Head of caudate nucleus (tissue), 42 donors: ENCODE data around the gene PLCB2.
A peak's percentile ranks its signal among the peaks of the same experiment; 100 is the strongest.

Source experiments
- DNase-seq, 42 donors: peaks; one replicate each; pipeline versions ENCODE4 v3.0.0 to v3.0.0-alpha.2; 2020 to 2021; ENCODE audit warnings: mixed read lengths in 7 of 42
- intact Hi-C: fragments of 100-400 bp; cut with DNase I; formaldehyde crosslinking; loops from one replicate; pipeline ENCODE4 v1.15.0; 2022

PLCB2 gene, protein sequence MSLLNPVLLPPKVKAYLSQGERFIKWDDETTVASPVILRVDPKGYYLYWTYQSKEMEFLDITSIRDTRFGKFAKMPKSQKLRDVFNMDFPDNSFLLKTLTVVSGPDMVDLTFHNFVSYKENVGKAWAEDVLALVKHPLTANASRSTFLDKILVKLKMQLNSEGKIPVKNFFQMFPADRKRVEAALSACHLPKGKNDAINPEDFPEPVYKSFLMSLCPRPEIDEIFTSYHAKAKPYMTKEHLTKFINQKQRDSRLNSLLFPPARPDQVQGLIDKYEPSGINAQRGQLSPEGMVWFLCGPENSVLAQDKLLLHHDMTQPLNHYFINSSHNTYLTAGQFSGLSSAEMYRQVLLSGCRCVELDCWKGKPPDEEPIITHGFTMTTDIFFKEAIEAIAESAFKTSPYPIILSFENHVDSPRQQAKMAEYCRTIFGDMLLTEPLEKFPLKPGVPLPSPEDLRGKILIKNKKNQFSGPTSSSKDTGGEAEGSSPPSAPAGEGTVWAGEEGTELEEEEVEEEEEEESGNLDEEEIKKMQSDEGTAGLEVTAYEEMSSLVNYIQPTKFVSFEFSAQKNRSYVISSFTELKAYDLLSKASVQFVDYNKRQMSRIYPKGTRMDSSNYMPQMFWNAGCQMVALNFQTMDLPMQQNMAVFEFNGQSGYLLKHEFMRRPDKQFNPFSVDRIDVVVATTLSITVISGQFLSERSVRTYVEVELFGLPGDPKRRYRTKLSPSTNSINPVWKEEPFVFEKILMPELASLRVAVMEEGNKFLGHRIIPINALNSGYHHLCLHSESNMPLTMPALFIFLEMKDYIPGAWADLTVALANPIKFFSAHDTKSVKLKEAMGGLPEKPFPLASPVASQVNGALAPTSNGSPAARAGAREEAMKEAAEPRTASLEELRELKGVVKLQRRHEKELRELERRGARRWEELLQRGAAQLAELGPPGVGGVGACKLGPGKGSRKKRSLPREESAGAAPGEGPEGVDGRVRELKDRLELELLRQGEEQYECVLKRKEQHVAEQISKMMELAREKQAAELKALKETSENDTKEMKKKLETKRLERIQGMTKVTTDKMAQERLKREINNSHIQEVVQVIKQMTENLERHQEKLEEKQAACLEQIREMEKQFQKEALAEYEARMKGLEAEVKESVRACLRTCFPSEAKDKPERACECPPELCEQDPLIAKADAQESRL

DNA sequence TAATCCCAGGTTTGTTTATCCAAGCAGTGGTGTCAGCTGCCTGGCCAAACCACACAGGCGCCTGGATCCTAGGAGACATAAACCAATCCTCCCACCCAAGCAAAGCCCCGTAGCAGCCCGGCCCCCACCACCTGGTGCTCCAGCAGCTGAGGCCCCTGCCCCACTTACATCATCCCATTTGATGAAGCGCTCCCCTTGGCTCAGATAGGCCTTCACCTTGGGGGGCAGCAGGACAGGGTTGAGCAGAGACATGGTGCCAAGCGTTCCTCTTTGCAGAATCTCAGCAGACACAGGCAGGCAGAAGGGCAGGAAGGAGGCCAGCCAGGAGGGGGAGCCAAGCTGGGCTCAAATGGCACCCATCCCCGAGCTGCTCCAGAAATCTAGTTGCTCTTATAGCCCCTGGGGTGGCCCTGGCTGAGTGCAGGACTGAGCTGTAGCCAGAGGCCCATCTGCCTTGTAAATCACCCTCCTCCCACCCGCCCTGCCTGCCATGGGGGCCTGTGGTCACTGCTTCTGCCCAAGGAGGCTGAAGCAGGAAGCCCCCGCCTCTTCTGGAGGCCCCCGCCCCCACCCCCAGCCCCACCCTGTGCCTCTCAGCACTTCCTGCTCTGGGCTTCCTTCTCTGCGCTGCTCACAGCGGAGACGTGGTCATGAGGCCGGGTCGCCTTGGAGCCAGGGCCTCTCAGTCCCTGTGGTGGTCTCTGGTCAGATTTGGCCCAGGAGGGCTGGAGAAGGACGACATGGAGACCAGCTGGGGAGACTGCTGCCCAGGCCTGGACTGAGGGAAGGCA is at the start of gene PLCB2:
Gene PLCB2 (minus strand): TSS at position 515 of the 791 bp plus-strand sequence. CDS start 263 bp downstream, at position 252.
- intact Hi-C loops: no loop called here
- DNase-seq: peak in 14 of 42 donors; percentile 11 to 64 (median 40)

DNA sequence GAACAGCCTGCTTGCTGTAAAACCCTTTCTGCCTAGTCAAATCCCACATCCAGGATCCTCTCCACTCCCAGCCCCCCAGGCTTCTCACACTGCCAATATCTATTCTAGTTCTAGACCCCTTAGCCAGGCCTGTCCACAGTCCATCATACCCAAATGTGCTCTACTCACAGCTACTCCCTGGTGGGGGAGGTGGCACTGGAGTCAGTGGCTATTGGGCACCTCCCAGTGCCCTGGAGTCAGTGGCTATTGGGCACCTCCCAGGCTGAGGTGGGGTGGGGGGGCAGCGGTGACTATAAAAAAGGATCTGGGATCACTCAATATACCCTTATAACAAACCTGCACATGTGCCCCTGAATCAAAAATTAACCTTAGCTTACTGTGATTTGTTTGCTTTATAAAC is 49.5 kb upstream of the PLCB2 start:
- DNase-seq: no peak
- intact Hi-C loops: no loop called here

DNA sequence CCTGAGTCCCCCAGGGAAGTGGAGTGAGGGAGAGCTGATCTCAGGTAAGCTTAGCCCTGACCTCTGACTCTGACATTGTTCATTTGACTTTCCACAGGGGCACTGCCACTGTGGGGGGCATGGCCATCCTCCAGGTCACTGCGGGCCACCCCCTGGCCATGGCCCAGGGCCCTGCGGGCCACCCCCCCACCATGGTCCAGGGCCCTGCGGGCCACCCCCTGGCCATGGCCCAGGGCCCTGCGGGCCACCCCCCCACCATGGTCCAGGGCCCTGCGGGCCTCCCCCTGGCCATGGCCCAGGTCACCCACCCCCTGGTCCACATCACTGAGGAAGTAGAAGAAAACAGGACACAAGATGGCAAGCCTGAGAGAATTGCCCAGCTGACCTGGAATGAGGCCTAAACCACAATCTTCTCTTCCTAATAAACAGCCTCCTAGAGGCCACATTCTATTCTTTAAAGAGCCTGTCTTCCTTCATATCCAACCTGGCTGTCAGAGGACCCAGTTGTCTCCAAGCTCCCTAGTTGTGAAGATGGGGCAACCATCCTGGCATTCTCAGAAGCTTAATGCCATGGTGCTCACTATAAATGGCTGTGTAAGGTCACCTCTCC is 48.3 kb upstream of the PLCB2 start:
- intact Hi-C loops: no loop called here

DNA sequence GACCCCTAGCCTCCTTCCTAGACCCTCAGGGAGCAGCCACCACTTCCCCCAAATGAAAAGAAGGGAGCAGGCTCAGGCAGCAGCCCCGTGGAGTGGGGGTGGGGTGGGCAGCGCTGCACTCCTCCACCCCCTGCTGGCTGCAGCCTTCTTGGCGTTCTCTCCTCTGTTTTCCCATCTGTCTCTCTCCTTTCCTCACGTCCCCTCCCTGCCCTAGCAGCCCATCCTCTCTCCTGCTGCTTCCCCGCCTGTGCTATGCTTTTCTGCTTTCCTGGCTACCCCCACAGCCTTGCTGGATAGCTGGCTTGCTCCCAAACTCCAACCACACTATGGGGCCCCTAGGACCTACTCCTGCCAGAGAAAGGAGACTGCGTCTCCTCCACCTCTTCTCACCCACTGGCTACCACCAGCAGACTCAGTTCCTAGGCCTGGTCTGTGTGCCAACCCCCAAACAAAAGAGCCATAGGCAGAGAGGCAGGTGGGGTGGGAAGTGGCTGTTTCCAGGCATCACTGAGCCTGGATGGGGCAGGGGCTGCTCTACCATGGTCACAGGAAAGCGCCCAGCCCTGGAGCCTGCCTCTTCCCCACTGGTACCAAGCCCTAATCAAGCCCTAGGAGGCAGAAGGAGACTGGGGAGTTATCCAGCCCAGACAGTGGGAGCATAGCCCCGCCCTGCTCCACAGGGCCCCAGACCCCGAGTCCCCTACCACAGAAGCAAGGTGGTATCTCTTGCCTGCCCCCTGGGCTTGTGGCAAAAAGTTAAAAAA is 46.9 kb upstream of the PLCB2 start:
- DNase-seq: peak in 21 of 42 donors; percentile 22 to 61 (median 43)
- intact Hi-C loops: no loop called here

More for the DNA sequence above, 48.3 kb upstream of the PLCB2 start:
- no peak for DNase-seq

DNA sequence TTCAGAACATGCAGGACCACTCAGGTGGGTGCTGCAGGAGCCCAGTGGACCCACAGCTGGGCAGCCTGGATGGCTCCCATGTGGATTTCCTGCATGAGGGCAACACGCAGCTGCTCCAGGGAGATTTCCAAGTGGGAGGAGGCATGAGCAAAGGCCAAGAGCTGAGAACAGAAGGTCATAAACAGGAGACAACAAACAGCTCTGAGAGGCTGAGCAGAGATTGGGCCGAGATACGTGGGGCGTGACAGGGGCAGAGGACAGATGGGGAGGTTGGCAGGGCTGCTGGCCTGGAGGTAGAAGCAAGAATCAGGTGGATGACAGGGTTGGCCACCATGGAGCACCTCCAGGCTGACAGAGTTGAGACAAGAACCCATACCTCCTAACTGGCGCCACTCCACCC is 46.0 kb upstream of the PLCB2 start:
- intact Hi-C loops: no loop called here
- no peak for DNase-seq

DNA sequence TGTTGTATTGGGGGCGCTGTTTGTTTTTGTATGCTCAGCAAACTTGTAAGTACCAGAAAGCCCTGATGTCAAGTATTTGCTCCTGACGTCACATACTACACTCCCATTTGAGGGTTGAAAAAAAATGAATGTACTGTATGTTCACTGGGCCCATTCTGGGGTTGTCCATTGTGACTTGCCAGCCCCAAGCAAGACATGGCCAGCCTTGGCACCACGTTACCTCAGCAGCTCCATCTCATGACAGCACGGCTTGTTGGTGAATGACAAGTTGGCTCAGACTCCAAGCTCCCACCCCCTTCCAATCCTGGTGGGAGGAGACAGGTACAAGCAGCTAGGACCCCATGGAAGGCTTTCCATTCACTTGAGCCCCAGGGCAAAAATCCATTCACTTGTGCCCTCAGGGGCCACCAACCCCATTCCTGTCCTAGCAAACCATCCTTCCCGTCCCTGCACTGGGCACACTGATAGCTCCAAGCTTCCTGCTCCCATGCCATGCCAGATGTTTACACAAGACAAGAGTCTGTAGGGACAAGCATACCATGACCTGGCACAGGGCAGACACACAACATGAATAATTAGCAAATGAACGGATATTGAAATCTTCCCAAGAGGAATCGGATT is 44.7 kb upstream of the PLCB2 start:
- intact Hi-C loops: no loop called here
- DNase-seq: no peak

DNA sequence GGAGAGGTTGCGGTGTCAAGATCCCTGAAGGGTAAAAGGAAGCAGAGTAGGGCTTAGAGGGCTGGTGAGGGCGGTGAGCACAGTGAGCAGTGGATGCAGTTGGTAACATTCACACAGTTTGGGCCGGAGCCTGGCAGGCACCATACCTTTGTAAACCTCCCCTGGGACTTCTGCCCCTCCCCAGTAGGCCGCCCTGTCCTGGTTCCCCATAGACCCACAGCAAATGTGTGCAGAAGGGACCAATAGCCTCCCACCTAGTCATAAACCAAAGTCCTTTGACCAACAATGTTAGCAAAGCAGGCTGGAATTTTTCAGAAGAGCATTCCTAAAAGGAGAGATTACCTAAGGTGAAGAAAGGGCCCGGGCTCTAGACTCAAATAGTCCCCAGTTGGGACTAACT is 41.4 kb upstream of the PLCB2 start:
- no peak for DNase-seq
- intact Hi-C loops: no loop called here

DNA sequence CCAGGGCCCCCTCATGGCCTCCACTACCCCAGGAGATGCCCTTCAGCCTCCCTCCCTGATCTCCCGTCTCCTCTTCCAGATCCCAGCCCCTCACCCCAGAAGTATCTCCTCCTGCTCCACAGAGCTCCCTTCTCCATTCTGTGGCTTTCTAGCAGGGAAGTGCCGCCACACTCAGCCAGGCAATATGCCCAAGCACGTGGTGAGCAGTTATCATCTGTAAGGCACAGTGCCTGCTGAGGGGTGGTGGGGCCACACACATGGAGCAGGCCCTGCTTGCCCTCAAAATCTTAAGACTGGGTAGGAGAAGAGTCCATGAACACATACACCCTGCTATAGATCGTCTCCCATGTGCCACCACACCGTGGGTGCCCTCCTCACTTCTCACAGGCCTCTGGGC is 40.7 kb upstream of the PLCB2 start:
- intact Hi-C loops: no loop called here
- DNase-seq: no peak

DNA sequence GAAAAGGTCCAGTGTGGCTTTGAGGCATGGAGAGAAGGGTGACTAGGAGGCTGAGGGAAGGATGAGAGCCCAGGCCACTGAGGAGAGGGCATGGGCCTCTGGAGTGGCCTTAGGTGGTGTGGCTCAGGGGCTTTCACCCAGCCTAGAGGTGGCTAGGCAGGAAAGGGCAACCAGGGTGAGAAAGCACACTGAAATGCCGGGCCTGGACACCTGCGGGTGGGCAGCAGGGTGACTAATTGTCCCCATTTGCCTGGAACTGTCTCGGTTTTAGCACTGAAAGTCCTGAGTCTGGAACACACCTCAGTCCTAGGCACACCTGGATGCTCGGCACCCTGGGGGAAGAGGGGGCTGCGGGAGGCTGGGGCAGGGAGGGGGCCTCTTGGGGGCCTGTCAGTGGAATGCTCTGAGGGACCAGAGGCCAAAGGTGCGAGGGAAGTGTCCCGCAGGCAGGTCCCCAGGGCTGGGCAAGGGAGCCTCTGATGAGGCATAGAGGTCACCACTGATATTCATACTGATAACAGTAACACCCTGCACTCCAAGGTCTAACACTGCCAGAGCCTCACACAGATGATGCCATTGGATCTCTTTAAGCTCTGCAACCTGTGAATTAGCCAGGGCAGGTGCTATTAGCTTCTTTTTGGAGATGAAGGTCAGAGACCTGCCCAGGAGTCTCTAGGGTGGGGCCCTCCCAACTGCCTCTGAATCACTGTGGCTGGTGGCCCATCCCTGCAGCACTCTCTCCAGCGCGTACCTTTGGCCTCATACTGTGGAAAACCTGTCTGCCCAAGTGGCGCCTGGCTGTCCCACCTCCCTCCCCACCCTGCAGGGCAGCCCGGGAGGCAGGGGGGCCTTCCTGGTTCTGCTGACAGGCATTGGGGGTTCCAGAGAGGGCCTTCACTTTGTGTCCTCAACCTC is 40.1 kb upstream of the PLCB2 start:
- intact Hi-C loops: no loop called here
- DNase-seq: no peak

DNA sequence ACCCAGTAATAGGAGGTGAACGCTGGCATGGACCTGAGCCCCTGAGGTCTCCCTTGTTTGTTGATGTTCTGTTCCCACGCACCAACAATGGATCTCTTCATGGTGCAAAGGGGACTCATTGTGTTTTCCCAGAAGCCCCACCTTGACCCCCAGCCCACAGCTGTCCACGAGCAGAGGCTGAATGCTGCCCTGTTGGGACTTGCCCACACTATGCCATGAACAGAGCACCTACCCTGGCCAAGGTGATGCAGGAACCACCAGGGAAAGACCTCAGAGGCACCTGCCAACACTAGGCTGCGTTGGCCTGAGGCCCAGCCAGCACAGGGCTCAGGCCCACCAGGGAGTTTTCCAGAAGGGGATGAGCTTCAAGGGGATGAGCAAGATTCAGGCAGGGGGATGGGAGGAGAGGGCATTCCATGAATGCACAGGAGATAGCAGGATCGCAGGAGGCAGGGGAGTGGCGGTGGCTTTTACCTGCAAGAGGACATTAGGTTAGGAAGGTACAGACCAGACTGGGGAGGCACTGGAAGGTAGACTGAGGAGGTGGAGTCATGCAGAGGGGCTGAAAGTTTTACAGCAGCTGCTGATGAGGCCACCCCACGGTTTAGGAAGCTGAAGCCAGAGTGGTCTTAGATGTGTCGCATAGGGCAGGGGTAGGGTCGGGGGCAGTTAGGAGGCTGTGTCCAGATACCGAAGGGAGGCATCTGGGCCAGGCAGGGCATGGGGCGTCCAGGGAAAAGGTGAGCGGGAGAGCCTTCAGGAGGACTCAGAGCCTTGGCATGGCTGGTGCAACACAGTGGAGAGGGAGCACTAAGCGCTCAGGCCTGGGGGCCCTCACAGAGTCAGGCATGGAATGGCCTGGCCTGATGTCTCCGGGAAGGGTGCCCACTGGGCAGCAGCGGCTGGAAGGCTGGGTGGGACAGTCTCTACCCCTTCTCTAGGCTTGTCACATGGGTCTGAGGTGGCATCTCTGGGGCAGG is 39.1 kb upstream of the PLCB2 start:
- intact Hi-C loops: no loop called here

DNA sequence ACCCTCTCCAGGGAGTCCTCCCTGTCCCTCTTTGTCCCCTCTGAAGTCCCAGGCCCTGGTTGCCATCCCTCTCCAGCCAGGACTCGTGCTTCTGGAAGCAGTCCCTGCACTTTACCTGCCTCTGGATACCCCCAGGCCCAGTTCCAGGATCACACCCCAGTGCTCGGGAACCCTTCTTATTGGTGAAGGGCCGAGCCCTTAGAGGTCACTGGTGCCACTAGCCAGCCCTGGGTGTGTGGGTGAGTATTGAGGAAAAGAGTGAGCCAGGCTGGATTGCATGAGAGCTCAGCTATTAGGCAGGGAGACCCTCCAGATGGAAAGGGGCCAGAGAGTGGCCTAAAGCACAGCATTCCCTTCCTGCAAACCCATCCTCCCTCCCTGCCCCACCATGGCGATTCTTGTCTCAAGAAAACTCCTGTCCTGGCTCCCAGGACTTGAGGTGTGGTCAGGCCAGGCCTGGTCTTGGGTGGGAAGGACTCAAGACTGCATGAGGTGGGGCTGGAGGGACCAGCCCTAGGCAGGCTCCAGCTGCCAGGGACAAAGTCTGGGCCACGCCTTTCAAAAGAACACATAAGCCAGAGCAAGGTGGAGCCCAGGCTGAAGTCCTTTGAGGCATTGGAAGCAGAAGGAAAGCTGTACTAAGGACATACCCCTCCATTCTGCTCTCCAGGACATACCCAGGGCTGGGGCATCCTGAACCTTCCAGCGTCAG is 38.3 kb upstream of the PLCB2 start:
- intact Hi-C loops: no loop called here
- no peak for DNase-seq

More for the DNA sequence above, 39.1 kb upstream of the PLCB2 start:
- no peak for DNase-seq

DNA sequence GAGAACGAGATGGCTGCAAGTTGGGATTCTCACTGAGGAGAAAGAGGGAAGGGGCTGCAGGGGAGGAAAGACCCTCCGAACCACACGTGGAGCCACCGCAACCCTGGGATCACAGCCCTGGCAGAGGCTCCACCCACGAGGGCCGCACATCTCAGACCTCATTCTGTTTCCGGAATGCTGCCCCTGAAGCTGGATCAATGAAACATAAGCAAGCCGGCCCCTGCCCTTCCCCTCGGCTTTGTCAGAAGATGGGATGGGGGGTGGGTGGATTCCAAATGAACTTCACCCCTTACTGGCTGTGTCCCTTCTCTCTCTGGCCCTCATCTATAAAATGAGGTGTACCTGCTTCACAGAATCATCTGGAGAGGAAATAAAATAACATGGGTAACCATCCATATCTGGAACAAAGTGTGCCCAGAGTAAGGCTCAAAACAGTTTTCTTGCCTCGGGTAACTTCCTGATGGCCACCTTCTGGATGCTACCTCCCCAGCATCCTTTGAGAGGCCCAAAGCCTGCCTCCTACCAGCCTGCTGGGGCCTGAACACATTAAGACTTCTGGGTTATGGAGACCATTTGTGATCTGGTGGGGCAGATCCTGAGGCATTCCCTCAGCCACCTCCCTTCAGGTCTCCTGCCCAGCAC is 37.6 kb upstream of the PLCB2 start:
- intact Hi-C loops: no loop called here
- DNase-seq: no peak

DNA sequence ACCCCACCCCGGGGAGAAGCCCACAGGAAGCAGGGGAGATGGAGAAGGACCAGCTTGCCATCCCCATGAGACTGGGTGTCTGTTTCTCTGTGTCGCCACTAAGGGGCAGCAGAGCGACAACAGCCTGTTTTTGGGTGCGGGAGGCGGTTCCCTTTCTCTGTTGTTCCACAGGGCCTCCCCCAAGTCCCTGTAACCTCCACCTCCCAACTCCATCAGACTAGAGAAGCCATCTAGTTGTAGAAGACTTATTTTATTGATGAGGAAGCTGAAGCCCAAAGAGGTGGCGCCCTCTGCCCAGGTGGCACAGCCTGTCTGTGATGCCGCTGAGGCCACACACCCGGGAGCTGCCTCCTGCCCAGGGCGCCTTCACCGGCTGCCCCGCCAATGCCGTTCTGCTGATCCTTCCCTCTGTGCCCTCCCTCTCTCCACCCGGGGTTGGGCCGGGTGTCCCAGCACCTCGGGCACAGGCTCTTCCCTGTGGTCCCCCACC is 36.9 kb upstream of the PLCB2 start:
- intact Hi-C loops: loop anchor here (5.0 kb wide), 1 partner anchor 78 kb away; no protein-coding TSS in a partner anchor
- DNase-seq: peak; percentile 61 to 88 (median 78)

DNA sequence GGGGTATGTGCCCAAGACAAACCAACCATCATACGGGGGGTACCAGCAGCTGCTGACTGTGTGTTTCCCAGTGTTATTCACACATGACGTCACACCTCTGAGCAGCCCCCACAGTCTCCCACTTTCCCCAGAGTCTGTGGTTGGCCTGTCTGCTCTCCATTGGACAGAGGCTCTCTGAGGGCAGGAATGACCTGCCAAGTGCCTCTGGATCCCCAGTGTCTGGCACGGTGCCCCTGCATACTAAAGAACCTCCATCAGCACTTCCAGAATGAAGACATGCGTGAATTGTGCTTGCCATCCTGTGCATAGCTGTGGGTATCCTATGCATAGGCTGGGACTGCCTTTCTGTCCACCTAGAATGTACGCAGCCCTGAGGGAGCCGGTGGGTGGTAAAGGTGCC is 36.5 kb upstream of the PLCB2 start:
- intact Hi-C loops: loop anchor here (5.0 kb wide), 1 partner anchor 78 kb away; no protein-coding TSS in a partner anchor
- no peak for DNase-seq
